Astrocyte of the cerebellum (primary cell): Measurements from ENCODE around the gene SUN2.

Experiments
- DNase-seq: peaks from one replicate; pipeline ENCODE4 v3.0.0-alpha.2; 2011; ENCODE audit warnings: low read depth
- H3K4me3 ChIP-seq: 2 replicates; pipeline ENCODE4 v1.5.1; 2011; ENCODE audit warnings: mild to moderate bottlenecking, low read depth, low read length, moderate library complexity
- CTCF ChIP-seq: IDR thresholded peaks from 2 replicates; pipeline ENCODE4 v1.5.1; 2012; ENCODE audit warnings: low read length, low read depth, moderate library complexity, mild to moderate bottlenecking; ENCODE audit errors: missing control alignments
- in situ Hi-C: cut with HindIII; loops from 2 replicates; pipeline ENCODE4 v1.10.0; 2017; ENCODE audit warnings: low sequenced_read_pairs

SUN2 gene

GRCh38 chr22:38700270-38700788 lies 55.5 kb downstream of the SUN2 start:
- no peak for DNase-seq
- peak overlapping the region; percentile 85 for H3K4me3 ChIP-seq
- in situ Hi-C loops, result no loop called here
- no peak for TF ChIP-seq CTCF

GRCh38 chr22:38699784-38700183 lies 56.0 kb downstream of the SUN2 start:
- peak; percentile 6 for TF ChIP-seq CTCF
- in situ Hi-C loops, result no loop called here
- H3K4me3 ChIP-seq, result peak overlapping the region; percentile 85
- no peak for DNase-seq

- DNase-seq, result no peak
- in situ Hi-C loops, result no loop called here
- no peak for TF ChIP-seq CTCF
- H3K4me3 ChIP-seq, result peak overlapping the region; percentile 85
These were observed 56.7 kb downstream of the SUN2 start for GRCh38 chr22:38699143-38699542.

GRCh38 chr22:38698407-38699094 lies 57.2 kb downstream of the SUN2 start:
- peak overlapping the region; percentile 85 for H3K4me3 ChIP-seq
- TF ChIP-seq CTCF, result no peak
- in situ Hi-C loops, result no loop called here
- DNase-seq, result no peak

GRCh38 chr22:38697425-38698089 lies 58.2 kb downstream of the SUN2 start:
- H3K4me3 ChIP-seq, result peak overlapping the region; percentile 85
- no peak for DNase-seq

More at GRCh38 chr22:38697425-38698089, 58.2 kb downstream of the SUN2 start:
- TF ChIP-seq CTCF, result no peak
- in situ Hi-C loops, result no loop called here
